AG09309 (cell line): Measurements from ENCODE around the gene SSU72.
A peak's percentile ranks its signal among the peaks of the same experiment; 100 is the strongest.

Experiments
- DNase-seq: peaks from one replicate; pipeline ENCODE4 v3.0.0-alpha.2; 2010; ENCODE audit warnings: low read depth
- H3K4me3 ChIP-seq: 2 replicates; pipeline ENCODE4 v1.5.1; 2011; ENCODE audit warnings: mild to moderate bottlenecking, low read depth, low read length, moderate library complexity; ENCODE audit not compliant: control insufficient read depth
- TF ChIP-seq, protein P1 (sequence below): IDR thresholded peaks from 2 replicates; pipeline ENCODE4 v1.5.1; 2011; ENCODE audit warnings: mild to moderate bottlenecking, low read depth, low read length, inconsistent platforms; ENCODE audit not compliant: insufficient read depth, control insufficient read depth; ENCODE audit errors: missing control alignments

The SSU72 gene

DNA sequence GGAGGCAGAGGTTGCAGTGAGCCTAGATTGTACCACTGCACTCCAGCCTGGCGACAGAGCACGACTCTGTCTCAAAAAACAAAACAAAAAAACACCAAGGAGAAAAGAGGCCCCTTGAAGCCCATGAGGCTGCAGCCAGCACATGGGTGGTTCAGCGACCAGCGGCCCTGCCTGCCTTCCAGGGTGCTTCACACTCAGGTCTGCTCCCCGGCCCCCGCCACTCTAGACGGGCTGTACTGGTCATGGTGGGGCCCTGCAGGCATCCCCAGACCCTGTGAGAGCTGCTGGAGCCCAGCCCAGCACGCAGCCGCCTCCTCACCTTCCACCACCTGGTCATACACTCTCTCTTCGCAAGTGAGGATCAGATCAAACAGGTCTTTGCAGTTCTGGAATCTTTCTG is 30.1 kb downstream of the SSU72 start:
- DNase-seq, result no peak
- TF ChIP-seq, protein P1, sequence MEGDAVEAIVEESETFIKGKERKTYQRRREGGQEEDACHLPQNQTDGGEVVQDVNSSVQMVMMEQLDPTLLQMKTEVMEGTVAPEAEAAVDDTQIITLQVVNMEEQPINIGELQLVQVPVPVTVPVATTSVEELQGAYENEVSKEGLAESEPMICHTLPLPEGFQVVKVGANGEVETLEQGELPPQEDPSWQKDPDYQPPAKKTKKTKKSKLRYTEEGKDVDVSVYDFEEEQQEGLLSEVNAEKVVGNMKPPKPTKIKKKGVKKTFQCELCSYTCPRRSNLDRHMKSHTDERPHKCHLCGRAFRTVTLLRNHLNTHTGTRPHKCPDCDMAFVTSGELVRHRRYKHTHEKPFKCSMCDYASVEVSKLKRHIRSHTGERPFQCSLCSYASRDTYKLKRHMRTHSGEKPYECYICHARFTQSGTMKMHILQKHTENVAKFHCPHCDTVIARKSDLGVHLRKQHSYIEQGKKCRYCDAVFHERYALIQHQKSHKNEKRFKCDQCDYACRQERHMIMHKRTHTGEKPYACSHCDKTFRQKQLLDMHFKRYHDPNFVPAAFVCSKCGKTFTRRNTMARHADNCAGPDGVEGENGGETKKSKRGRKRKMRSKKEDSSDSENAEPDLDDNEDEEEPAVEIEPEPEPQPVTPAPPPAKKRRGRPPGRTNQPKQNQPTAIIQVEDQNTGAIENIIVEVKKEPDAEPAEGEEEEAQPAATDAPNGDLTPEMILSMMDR, result no peak
- no peak overlapping the region for H3K4me3 ChIP-seq

DNA sequence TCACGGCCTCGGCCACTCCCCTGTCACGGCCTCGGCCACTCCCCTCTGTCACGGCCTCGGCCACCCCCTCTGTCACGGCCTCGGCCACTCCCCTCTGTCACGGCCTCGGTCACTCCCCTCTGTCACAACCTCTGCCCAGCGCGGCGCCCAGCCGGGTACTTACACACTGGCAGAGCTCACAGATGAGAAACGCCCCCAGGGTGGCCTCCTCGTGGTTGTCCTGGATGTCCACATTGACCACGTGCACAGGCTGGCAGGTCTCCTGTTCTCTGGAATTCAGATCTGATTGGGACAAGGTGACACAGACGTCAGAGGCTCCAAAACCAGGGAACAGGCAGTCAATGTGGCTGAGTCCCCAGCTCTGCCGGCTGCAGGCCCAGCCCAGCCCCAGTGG is 31.0 kb downstream of the SSU72 start:
- no peak for DNase-seq
- TF ChIP-seq, protein P1, result no peak
- H3K4me3 ChIP-seq, result no peak overlapping the region

DNA sequence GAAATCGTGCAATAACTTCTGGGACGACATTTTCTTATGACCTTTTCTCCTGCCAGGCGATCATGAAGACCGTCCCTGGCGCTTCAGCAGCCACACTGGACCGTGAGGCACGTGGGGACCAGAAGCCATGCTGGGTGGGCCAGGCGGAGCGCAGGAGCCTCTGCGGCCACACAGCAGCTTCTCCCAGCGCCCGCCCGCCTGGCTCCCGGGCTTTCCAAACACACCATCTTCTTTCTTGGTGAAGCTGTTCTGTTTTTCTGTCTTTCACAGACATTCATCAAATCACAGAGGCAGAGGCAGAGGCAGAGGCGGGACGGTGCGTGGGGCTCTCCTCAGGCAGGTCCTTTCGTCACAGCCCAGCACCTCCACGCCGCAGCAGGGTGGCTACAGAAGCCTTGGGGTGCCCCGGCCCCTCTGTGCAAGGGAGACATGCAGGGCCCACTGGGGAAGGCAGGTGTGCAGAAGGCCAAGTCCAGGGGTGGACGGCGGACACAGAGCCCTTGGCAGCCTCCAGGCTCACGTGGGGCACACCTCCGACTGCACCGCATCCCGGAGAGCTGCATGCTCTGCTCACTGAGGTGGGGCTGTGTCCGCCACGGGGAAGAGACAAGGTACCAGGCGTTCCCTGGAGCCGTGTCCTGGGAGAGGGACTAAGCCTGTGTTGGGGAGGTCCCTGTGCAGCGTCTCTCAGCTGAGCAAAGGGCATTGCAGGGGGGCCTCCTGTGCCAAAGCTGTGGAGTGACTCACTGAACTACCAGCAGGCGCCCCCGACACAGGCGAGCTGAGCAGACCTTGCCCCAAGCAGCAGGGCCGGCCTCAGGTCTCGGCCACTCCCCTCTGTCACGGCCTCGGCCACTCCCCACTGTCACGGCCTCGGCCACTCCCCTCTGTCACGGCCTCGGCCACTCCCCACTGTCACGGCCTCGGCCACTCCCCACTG is 31.6 kb downstream of the SSU72 start:
- no peak overlapping the region for H3K4me3 ChIP-seq
- TF ChIP-seq, protein P1, result no peak
- no peak for DNase-seq

DNA sequence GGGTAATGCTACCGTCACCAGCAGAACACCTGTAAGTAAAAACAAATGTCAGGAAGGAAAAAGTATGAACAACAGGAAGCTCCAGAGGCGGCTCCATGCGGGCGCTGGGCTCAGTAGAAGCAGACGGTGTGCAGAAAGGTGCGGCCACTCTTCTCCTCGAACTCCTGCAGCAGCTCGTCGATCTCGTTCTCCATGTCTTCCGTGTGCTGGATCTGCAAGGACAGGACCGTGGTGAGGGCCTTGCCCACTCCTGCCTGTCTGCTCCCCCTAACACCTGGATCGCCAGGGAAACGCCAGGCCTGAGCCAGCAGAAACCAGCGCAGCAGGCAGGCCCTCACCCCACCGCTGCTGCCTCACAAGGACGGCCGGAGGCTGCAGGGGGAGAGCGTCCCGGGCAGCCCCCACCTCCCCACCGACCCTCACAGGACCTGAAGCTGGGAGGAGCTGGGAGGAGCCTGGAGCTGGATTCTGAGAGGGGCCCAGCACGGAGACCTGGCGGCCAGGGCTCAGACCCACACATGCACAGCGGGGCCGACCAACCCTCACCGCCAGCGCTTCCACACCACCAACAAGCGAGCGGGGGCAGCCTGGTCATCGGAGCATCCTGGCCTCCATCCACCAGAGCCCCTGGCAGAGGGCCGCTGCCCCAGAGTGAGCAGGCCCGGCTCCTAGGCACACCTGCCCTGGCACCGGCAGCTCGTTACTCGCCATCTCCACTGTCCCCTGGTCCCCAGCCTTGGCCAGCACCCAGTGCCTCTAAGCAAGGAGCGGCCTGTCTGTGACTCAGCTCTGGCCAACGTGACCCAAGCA is 32.5 kb downstream of the SSU72 start:
- TF ChIP-seq, protein P1, result no peak
- no peak overlapping the region for H3K4me3 ChIP-seq
- no peak for DNase-seq

DNA sequence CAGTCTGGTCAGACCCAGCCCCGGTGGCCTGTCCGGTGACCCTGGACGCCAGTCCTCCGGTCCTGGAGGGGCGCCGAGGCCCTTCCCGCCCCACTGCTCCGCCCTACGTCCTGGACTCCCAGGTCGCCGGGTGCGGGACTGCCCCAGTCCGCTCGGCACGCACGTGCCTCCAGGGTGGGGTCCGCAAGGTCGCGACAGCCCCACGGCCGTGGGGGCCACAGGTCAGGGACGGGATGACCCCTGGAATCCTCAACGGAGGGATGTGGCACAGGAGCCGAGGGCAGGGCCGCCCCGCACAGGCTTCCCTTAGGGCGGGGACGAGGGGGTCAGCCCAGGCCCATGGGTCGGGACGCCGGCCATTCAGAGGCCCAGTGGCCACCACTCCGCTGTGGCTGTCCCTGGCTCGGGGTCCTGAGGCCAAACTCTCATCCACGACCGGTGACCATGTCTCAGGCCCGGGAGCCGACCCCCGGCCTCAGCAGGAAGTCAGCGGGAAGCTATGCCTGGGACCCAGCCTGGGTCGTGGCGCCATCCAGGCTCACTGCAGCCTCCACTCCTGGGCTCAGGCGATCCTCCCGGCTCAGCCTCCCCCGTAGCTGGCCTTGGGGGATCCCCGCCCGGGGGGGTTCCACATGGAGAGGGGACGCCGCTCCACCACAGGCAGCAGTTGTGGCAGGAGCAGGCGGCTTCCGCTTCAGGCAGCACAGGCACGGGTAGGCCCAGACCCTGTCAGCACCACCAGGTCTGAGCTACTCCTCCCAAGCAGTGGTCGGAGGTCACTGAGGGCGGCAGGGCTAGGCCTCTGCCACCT is 33.6 kb downstream of the SSU72 start:
- peak overlapping the region; percentile 16 for H3K4me3 ChIP-seq
- DNase-seq, result no peak
- TF ChIP-seq, protein P1, result no peak
